Measurements from ENCODE around the gene ADSS2. TPM values are rescaled to one million over a fixed set of nuclear protein-coding genes. Genes with fewer than 3 reads are reported as not detected.

The ADSS2 gene
- total and polyA plus RNA-seq, 2 experiments from 2014 or later = 55.1 to 101 TPM

GRCh38 chr1:244427647-244428046, 24.1 kb downstream of the ADSS2 start:
- Mint-ChIP-seq H3K27me3 (ENCODE audit: insufficient read depth, low read depth, poor library complexity) (no peaks in the 10 kb centered on the region), H3K36me3 (ENCODE audit: low read depth) (peaks cover 28% of the 10 kb centered on the region; the same call in 2 of the 3 replicates), H3K9me3 (no peaks in the 10 kb centered on the region), H3K27ac (no peak overlapping the region), H3K4me3 (no peak overlapping the region), H3K4me1 (no peaks in the 10 kb centered on the region; the same call in 2 of the 3 replicates)
- Histone ChIP-seq H3K27ac (ENCODE audit: low read depth) (no peak overlapping the region), H3K4me1 (ENCODE audit: insufficient read depth) (no peaks in the 10 kb centered on the region), H2AFZ (no peak overlapping the region), H3K9me2 (ENCODE audit: insufficient read depth) (no peaks in the 10 kb centered on the region), H3K4me2 (no peak overlapping the region), H3K79me2 (replicated peaks; ENCODE audit: insufficient read depth) (peaks cover 7% of the 10 kb centered on the region; the same call in 1 of the 2 replicates), H3K36me3 (ENCODE audit: insufficient read depth) (peaks cover 10% of the 10 kb centered on the region; the same call in 1 of the 2 replicates), H3K4me3 (no peak overlapping the region), H3F3A (replicated peaks; ENCODE audit: low read depth) (no peaks in the 10 kb centered on the region), H3K27me3 (ENCODE audit: insufficient read depth) (no peaks in the 10 kb centered on the region), H4K20me1 (replicated peaks; ENCODE audit: insufficient read depth) (peaks cover 5% of the 10 kb centered on the region)
- DNase-seq (ENCODE audit: low spot score) = no peak
- no peak for TF ChIP-seq ETS1 (IDR thresholded peaks at IDR 0.05)
- no peak for TF ChIP-seq ZNF331 (CRISPR knock-in tag; IDR thresholded peaks at IDR 0.05; ENCODE audit: low read depth)
- TF ChIP-seq JUNB (IDR thresholded peaks at IDR 0.05; ENCODE audit: unreplicated experiment) = no peak
- no peak for TF ChIP-seq EZH2 (IDR thresholded peaks at IDR 0.05; ENCODE audit: low read depth, unreplicated experiment)
- TF ChIP-seq ZNF462 (CRISPR knock-in tag; IDR thresholded peaks at IDR 0.05) = no peak
- TF ChIP-seq ZNF114 (CRISPR knock-in tag; IDR thresholded peaks at IDR 0.05) = no peak
- TF ChIP-seq STAT1 (IDR thresholded peaks at IDR 0.05; ENCODE audit: unreplicated experiment) = no peak
- no peak for TF ChIP-seq REST (IDR thresholded peaks at IDR 0.05; ENCODE audit: unreplicated experiment)
- TF ChIP-seq CTCF (conservative IDR thresholded peaks at IDR 0.05; ENCODE audit: low read depth in 2 of 2) = no peak
- no peak for TF ChIP-seq NANOG (IDR thresholded peaks at IDR 0.05; ENCODE audit: borderline replicate concordance)
- no peak for TF ChIP-seq POLR2AphosphoS5 (IDR thresholded peaks at IDR 0.05; ENCODE audit: low read depth)
- TF ChIP-seq EZH2phosphoT487 (IDR thresholded peaks at IDR 0.05; ENCODE audit: unreplicated experiment) = no peak
- TF ChIP-seq CREB1 (CRISPR knock-in tag; IDR thresholded peaks at IDR 0.05; ENCODE audit: low read depth) = no peak
- ATAC-seq = no peak

Data from GM23338 (cell line).